ENCODE measurements around the gene ARHGAP24.

DNA sequence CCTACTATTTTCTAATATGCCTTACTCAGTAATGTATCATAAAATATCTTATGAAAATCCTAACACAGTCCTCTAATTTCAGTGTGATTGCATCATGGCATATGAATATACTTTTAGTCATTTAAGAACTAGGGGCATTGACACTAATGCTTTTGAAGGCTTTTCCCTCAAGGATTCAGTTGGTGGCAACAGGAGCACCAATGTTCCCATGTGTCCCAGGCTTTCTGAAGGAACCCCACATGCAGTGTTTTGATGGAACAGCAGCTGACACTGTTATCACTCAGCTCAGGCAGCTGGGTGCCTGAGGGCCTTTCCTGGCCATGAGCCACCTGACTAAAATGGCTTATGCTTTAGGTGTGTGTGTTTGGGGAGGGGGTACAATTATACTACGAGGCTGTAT, 348.3 kb downstream of the ARHGAP24 start:
- TF ChIP-seq CTCF (conservative IDR thresholded peaks at IDR 0.05 in 1 of 2, IDR thresholded peaks at IDR 0.05 in 1 of 2; ENCODE audit: low read depth in 1 of 2, low read length in 2 of 2) (no peak), EZH2 (IDR thresholded peaks at IDR 0.05; ENCODE audit: low read length, missing control alignments) (no peak)
